HG03469 (cell line): Measurements from ENCODE around the gene FNDC3B.

Experiments
- ATAC-seq: cut with Tn5 transposase; IDR thresholded peaks from one replicate; pipeline ENCODE4 v1.9.1; 2021; ENCODE audit warnings: mild to moderate bottlenecking, moderate library complexity, moderate number of reproducible peaks; ENCODE audit not compliant: unreplicated experiment

FNDC3B gene

GRCh38 chr3:172051957-172052354 lies 12.6 kb downstream of the FNDC3B start:
- no peak for ATAC-seq

GRCh38 chr3:172052405-172052804 lies 13.0 kb downstream of the FNDC3B start:
- ATAC-seq: no peak

GRCh38 chr3:172054115-172054764 lies 14.9 kb downstream of the FNDC3B start:
- no peak for ATAC-seq

GRCh38 chr3:172056416-172056815 lies 17.0 kb downstream of the FNDC3B start:
- ATAC-seq: no peak

- ATAC-seq: no peak
These were observed 17.7 kb downstream of the FNDC3B start for GRCh38 chr3:172057059-172057458.

- ATAC-seq: no peak
These were observed 18.4 kb downstream of the FNDC3B start for GRCh38 chr3:172057624-172058327.

GRCh38 chr3:172059532-172059931 lies 20.2 kb downstream of the FNDC3B start:
- ATAC-seq: no peak

- ATAC-seq: no peak
These were observed 20.9 kb downstream of the FNDC3B start for GRCh38 chr3:172060234-172060633.

GRCh38 chr3:172061724-172062184 lies 22.4 kb downstream of the FNDC3B start:
- peak; percentile 90 for ATAC-seq

GRCh38 chr3:172062761-172063160 lies 23.4 kb downstream of the FNDC3B start:
- no peak for ATAC-seq

GRCh38 chr3:172063456-172064432 lies 24.4 kb downstream of the FNDC3B start:
- no peak for ATAC-seq

GRCh38 chr3:172065527-172065926 lies 26.1 kb downstream of the FNDC3B start:
- no peak for ATAC-seq

GRCh38 chr3:172065967-172066762 lies 26.8 kb downstream of the FNDC3B start:
- no peak for ATAC-seq

GRCh38 chr3:172066880-172067796 lies 27.8 kb downstream of the FNDC3B start:
- ATAC-seq: no peak

- ATAC-seq: no peak
These were observed 28.6 kb downstream of the FNDC3B start for GRCh38 chr3:172067837-172068440.

GRCh38 chr3:172068977-172069376 lies 29.6 kb downstream of the FNDC3B start:
- ATAC-seq: no peak

- no peak for ATAC-seq
These were observed 30.1 kb downstream of the FNDC3B start for GRCh38 chr3:172069478-172069877.

GRCh38 chr3:172070269-172070668 lies 30.9 kb downstream of the FNDC3B start:
- no peak for ATAC-seq

GRCh38 chr3:172070802-172071201 lies 31.4 kb downstream of the FNDC3B start:
- no peak for ATAC-seq
